Measurements from ENCODE around the gene PLA1A. TPM values are rescaled to one million over a fixed set of nuclear protein-coding genes. Genes with fewer than 3 reads are reported as not detected.
A peak's percentile ranks its signal among the peaks of the same experiment; 100 is the strongest.
"Not testable (repeated sequence)": the region's sequence is repeated elsewhere in the genome, so short reads cannot be mapped to it uniquely, and the experiment has no call there.

The PLA1A gene
- total and polyA plus RNA-seq, 11 donors, result 0.58 to 23.8 (median 1.8) TPM

DNA sequence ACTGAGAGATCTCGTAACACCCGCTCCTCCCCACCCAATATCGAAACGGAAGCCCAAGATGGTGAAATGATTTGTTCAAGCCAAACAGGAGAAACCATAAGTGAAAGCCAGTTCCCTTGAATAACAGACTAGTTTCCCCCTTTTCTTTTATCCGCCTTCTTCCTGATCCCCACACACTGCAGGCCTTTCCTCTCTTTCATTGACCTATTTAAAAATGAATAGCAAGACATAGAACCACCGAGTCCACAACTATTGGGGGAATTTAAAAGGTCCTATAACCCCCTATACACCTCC is 79.9 kb downstream of the PLA1A start:
- WGBS, 4 donors, result 10 to 19% (median 12%) methylated on average over 6 of the region's 6 CpGs
- Histone ChIP-seq H3K27ac (peak overlapping the region; percentile 93 to 97 (median 96)), H3K36me3 (peaks cover 0 to 26% (median 23%) of the 10 kb centered on the region in 9 donors), H3K9me3 (no peaks in the 10 kb centered on the region), H3K27me3 (no peaks in the 10 kb centered on the region), H3K4me1 (peaks cover 0 to 43% (median 26%) of the 10 kb centered on the region in 12 donors), H3K4me3 (peak overlapping the region; percentile 38 to 82 (median 70))
- DNase-seq, result no peak
- TF ChIP-seq POLR2A (IDR thresholded peaks at IDR 0.05), result no peak
- TF ChIP-seq, protein P1, sequence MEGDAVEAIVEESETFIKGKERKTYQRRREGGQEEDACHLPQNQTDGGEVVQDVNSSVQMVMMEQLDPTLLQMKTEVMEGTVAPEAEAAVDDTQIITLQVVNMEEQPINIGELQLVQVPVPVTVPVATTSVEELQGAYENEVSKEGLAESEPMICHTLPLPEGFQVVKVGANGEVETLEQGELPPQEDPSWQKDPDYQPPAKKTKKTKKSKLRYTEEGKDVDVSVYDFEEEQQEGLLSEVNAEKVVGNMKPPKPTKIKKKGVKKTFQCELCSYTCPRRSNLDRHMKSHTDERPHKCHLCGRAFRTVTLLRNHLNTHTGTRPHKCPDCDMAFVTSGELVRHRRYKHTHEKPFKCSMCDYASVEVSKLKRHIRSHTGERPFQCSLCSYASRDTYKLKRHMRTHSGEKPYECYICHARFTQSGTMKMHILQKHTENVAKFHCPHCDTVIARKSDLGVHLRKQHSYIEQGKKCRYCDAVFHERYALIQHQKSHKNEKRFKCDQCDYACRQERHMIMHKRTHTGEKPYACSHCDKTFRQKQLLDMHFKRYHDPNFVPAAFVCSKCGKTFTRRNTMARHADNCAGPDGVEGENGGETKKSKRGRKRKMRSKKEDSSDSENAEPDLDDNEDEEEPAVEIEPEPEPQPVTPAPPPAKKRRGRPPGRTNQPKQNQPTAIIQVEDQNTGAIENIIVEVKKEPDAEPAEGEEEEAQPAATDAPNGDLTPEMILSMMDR (IDR thresholded peaks at IDR 0.05), result no peak
- no peak for ATAC-seq
- intact Hi-C loops (cut with DNase I), result loop anchor here in 7 of 10 donors (1.0 to 10.0 kb wide), 12 partner anchors 39 to 215 kb away; partner anchors contain the start of genes ADPRH (in 3 of the 7), PLA1A (in 2 of the 7), POGLUT1 (in 2 of the 7) and TMEM39A (in 2 of the 7)

DNA sequence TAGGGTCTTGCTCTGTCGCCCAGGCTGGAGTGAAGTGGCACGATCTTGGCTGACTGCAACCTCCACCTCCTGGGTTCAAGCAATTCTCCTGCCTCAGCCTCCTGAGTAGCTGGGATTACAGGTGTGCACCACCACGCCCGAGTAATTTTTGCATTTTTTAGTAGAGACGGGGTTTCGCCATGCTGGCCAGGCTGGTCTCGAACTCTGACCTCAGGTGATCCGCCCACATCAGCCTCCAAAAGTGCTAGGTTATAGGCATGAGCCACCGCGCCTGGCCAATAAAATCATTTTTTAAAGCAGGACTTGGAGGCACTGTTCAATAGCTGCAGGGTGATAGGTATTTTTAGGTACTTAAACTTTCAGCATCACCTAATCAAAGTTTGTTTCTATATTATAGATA is 80.5 kb downstream of the PLA1A start:
- Histone ChIP-seq H3K36me3 (peaks cover 0 to 20% (median 17%) of the 10 kb centered on the region in 9 donors), H3K4me1 (peaks cover 0 to 37% (median 21%) of the 10 kb centered on the region in 12 donors), H3K27ac (peak overlapping the region in 4 of 12 donors; percentile 95 to 97 (median 96))
- intact Hi-C loops (cut with DNase I), result loop anchor here in 7 of 10 donors (2.0 to 10.0 kb wide), 11 partner anchors 41 to 216 kb away; partner anchors contain the start of genes ADPRH (in 3 of the 7), PLA1A (in 2 of the 7), POGLUT1 (in 2 of the 7) and TMEM39A (in 2 of the 7)
- H3K4me3 ChIP-seq, DNase-seq, ATAC-seq, H3K9me3 ChIP-seq, H3K27me3 ChIP-seq: not testable (repeated sequence)
- 94 to 98% (median 96%) methylated on average over 10 of the region's 10 CpGs for WGBS, 4 donors

Other genes starting within 250 kb of the PLA1A start
- gene TMEM39A, start 134.3 kb upstream of the PLA1A start, total RNA-seq, result 10 to 100 TPM in 7 of 9 donors, 1 to 10 TPM in 2; 8.7 to 21.0 (median 15.6) TPM
- gene TMEM39A, start 134.3 kb upstream of the PLA1A start, polyA plus RNA-seq, result 10 to 100 TPM in 1 of 2 donors, 1 to 10 TPM in 1; 4.8 to 18.9 TPM
- gene POGLUT1, start 128.9 kb upstream of the PLA1A start, total RNA-seq, result 10 to 100 TPM in 2 of 9 donors, 1 to 10 TPM in 7; 2.2 to 17.5 (median 5.9) TPM
- 10 to 100 TPM in 1 of 2 donors, 1 to 10 TPM in 1; 4.0 to 20.8 TPM for gene POGLUT1, start 128.9 kb upstream of the PLA1A start, polyA plus RNA-seq
- 100 to 1,000 TPM in 8 of 9 donors, 10 to 100 TPM in 1; 78.6 to 297 (median 224) TPM for gene TIMMDC1, start 99.3 kb upstream of the PLA1A start, total RNA-seq
- gene TIMMDC1, start 99.3 kb upstream of the PLA1A start, polyA plus RNA-seq, result 100 to 1,000 TPM; 132 to 134 TPM
- 1 to 10 TPM in 1 of 9 donors, under 1 TPM in 5, not detected in 3; 0.22 to 4.4 (median 0.39) TPM for gene CD80, start 38.3 kb upstream of the PLA1A start, total RNA-seq
- gene CD80, start 38.3 kb upstream of the PLA1A start, polyA plus RNA-seq, result under 1 TPM; 0.12 to 0.19 TPM
- 10 to 100 TPM in 6 of 9 donors, 1 to 10 TPM in 3; 9.7 to 17.5 (median 11.5) TPM for gene ADPRH, start 18.4 kb upstream of the PLA1A start, total RNA-seq
- 10 to 100 TPM in 1 of 2 donors, 1 to 10 TPM in 1; 5.0 to 14.2 TPM for gene ADPRH, start 18.4 kb upstream of the PLA1A start, polyA plus RNA-seq
- gene POPDC2, start 62.7 kb downstream of the PLA1A start, total RNA-seq, result 100 to 1,000 TPM; 573 to 947 (median 768) TPM
- gene POPDC2, start 62.7 kb downstream of the PLA1A start, polyA plus RNA-seq, result 1,000 to 10,000 TPM in 1 of 2 donors, 100 to 1,000 TPM in 1; 511 to 1,022 TPM
- gene COX17, start 79.5 kb downstream of the PLA1A start, total RNA-seq, result 100 to 1,000 TPM in 5 of 9 donors, 10 to 100 TPM in 4; 73.8 to 173 (median 112) TPM
- 100 to 1,000 TPM; 176 to 728 TPM for gene COX17, start 79.5 kb downstream of the PLA1A start, polyA plus RNA-seq
- 1 to 10 TPM in 3 of 9 donors, under 1 TPM in 5, not detected in 1; 0.16 to 1.9 (median 0.56) TPM for gene CFAP91, start 105.1 kb downstream of the PLA1A start, total RNA-seq
- under 1 TPM; 0.19 to 0.21 TPM for gene CFAP91, start 105.1 kb downstream of the PLA1A start, polyA plus RNA-seq
- under 1 TPM in 6 of 9 donors, not detected in 3; 0.07 to 0.29 (median 0.16) TPM for gene NR1I2, start 184.2 kb downstream of the PLA1A start, total RNA-seq
- gene NR1I2, start 184.2 kb downstream of the PLA1A start, polyA plus RNA-seq, result under 1 TPM in 1 of 2 donors, not detected in 1; 0.11 TPM